Skeletal muscle cell (primary cell): ENCODE results near the gene GFPT2.

Experiments
- DNase-seq: peaks from one replicate; pipeline ENCODE4 v3.0.0-alpha.2; 2010; ENCODE audit warnings: low read depth
- H3K4me3 ChIP-seq: 2 replicates; pipeline ENCODE4 v1.5.1; 2011; ENCODE audit warnings: low read depth, mild to moderate bottlenecking, control low read depth, low read length, moderate library complexity

GFPT2 gene

GRCh38 chr5:180353048-180353979 lies at the start of gene GFPT2:
GFPT2 (minus strand) TSS chr5:180353336; CDS start chr5:180353217, 119 bp downstream.
- DNase-seq: peak; percentile 33
- peak within 1 kb of the TSS; percentile 88 for H3K4me3 ChIP-seq

GRCh38 chr5:180402716-180403115 lies 49.6 kb upstream of the GFPT2 start:
- no peak overlapping the region for H3K4me3 ChIP-seq
- no peak for DNase-seq

- DNase-seq: no peak
- H3K4me3 ChIP-seq: no peak overlapping the region
These were observed 48.2 kb upstream of the GFPT2 start for GRCh38 chr5:180401229-180401907.

DNA sequence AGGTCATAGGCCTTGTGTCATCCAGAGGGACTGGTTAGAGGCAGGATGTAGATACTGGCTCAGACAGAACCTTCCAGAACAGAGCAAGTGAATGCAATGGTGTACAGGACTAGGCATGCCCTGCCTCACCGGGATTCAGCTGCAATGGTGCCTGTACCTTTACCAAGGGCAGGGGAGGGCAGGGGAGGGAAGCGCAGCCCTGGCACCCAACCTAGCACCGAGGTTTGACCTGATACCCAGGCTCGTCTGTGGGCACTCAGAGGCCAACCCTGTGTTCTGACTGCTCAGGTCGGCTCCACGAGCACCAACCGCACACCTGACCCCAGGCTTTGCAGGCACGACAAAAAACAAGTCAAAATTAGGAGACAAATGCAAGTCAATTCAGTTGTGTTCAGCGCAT lies 47.3 kb upstream of the GFPT2 start:
- DNase-seq: no peak
- no peak overlapping the region for H3K4me3 ChIP-seq

GRCh38 chr5:180399401-180400215 lies 46.5 kb upstream of the GFPT2 start:
- no peak overlapping the region for H3K4me3 ChIP-seq
- DNase-seq: no peak

DNA sequence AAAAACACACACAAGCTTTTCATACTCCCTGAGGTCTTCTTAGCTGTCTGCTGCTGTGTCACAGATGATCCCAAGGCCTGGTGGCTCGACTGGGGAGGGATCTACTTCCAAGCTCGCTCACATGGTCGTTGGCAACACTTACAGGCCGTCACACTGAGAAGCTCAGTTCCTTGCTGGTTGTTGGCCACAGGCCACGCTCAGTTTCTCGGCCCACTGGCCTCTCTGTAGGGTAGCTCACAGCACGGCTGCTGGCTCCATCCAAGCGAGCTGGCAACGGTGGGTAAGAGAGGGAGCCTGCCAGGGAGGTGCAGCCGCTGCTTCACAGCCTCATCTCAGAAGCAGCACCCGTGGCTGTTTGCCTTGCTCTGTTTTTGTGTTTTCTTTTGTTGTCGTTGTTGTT lies 43.8 kb upstream of the GFPT2 start:
- H3K4me3 ChIP-seq: no peak overlapping the region
- DNase-seq: no peak

DNA sequence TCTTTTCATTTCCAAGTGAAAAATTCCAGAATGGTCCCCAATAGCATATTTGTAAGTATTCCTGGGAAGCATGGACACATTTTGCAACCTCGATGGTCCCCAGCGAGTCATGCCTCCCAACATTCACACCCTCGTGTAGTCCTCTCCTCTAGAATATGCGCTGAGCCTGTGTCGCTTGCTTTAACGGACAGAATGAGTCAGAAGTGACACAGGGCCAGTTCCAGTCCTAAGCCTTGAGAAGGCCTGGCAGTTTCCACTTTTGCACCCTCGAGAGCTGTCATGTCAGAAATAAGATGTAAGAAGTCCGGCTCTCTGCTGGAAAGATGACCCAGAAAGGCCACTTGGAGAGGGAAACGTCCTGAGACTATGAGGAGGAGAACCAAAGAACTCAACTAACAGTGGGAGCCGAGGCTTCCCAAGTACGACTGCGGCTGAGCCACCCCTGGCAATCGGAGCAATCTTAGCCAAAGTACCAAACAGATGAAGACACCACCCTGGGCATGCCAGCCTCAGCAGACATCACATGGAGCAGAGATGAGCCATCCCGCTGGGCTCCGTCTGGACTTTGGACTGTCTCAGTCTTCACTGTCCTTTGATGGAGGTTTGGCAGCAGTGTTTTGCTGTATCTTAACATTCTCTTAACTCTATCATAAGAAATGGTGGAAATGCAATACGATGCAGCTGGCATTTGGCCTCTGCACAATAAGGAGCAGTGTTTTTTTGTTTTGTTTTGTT lies 42.6 kb upstream of the GFPT2 start:
- no peak for DNase-seq
- no peak overlapping the region for H3K4me3 ChIP-seq

DNA sequence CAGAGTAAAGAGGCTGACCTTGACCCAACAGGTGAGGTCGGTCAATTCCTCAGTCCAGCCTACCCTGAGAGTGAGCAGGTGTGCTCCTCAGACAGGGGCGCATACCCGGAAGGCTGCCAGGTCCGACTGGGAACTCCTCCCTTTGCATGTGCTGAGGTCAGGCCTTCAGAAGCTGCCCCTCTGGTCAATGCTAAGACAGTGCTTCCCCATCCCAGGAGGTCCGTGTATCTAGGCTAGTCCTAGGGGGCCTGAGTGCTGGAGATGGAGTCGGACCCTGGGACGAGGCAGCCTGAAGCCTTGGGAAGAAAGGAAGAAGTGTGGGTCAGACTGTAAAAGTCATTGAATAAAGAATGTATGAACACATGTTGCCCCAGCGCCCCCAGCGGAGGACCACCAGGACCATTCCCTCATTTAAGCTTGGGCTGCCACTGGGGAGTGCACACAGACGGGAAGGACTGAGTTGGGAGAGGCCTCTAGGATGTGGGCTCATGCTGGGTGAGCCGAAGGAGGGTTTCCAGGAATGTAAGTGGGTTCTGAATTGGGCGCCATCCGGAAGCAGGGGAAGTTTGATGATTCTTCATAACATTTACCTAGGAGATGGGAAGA lies 41.0 kb upstream of the GFPT2 start:
- no peak overlapping the region for H3K4me3 ChIP-seq

GRCh38 chr5:180391276-180391675 lies 38.1 kb upstream of the GFPT2 start:
- no peak overlapping the region for H3K4me3 ChIP-seq
- no peak for DNase-seq

More for the DNA sequence above, 41.0 kb upstream of the GFPT2 start:
- no peak for DNase-seq

DNA sequence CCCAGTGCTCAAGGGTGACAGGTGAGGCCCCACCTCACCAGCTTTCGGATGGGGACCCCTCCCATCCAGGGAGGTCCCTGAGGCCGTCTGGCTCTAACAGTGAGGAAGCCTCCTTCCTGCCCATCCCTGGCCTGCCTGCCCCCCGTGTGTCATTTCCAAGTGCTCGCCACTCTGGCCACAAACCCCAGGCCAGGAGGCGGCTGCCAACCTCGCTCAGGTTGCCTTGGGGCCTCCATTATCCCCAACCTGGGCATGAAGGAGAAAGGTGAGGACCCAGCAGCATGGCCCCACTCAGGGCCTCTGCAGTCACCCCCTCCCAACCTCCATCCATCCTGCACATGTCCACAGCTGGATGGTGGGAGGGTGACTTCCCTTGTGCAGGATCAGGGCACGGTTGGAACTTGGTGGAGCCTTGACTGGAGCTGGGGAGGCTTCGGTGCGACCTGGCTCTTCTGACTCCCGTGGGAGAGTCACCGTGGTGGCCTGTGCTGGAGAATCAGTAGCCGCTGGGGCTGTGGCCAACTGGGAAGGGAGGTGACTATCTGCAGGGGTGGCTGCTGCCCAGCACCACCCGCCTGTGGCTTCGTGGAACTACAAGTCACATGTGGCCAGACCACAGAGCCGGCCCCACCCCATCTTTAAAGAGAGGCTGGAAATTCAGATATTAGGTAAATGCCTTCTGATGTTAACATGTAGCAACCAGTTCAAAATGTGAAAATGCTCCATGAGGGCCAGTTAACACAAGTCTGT lies 37.5 kb upstream of the GFPT2 start:
- no peak for DNase-seq
- no peak overlapping the region for H3K4me3 ChIP-seq

DNA sequence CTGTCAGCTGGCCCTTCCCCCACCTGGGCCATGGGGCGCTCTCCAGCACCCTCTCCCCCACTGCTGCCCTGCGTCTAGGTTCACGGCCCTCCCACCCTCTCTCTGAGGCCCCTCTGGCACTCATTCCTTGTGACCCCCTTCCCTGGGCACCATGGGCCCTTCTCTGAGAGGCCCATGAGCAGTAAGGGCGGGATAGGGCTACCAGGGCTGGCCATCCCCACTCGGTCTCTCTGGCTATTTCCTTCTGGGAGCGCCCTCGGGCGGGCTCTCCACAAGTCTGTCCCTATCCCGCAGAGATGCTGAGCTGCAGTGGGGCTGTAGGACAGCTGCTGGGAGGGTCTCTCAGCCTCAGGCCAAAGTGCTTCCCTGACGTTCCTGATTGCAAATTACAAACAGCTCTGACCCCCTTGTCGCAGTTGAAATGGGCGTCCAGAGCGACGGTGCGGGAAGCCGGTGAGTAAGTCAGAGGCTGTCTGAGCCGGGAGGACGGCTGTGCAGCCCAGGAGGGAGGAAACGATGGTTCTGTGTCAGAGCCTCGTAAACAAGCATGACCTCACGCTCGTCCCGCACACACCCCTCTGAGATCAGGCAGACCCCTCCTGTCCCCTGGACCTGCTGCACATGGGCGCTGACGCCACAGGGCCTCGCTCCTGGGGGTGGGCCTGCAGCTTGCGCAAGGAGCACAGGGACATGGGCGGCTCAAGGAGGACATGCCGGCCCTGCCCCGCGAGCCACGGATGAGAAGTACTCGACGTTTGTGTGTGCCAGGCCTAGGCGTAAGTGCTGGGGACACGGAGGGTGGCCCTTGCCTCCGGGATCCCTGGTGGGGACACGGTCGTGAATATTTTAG lies 36.3 kb upstream of the GFPT2 start:
- H3K4me3 ChIP-seq: no peak overlapping the region
- DNase-seq: no peak

DNA sequence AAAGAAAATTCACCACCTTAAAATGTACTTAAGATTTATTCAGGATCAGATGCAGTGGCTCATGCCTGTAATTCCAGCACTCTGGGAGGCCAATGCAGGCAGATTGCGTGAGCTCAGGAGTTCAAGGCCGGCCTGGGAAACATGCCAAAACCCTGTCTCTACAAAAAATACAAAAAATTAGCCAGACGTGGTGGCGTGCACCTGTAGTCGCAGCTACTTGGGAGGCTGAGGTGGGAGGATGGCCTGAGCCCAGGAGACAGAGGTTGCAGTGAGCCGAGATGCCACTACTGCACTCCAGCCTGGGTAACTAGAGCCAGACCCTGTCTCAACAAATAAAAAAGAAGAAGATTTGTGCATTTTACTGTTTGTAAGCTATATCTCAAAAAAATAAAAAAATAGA lies 34.7 kb upstream of the GFPT2 start:
- DNase-seq: no peak
- H3K4me3 ChIP-seq: no peak overlapping the region

DNA sequence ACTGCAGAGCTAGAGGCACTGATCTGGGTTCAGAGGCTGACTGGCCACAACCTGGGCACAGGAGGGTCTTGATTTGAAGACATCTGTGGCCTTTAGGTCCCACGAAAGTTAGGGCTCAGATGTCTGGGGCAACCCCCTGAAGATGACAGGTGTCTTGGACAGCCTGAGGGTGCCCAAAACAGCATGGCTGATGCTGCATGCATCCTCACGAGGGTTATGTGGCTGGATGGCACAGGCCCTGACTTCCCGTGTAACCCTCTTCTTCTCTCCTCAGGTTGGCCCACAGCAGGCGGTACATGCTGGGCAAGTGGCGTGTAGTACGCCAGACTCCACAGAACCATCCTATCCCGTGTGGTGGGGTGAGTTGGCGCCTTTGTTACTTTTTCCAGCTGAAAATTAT lies 29.8 kb upstream of the GFPT2 start:
- no peak for DNase-seq

DNA sequence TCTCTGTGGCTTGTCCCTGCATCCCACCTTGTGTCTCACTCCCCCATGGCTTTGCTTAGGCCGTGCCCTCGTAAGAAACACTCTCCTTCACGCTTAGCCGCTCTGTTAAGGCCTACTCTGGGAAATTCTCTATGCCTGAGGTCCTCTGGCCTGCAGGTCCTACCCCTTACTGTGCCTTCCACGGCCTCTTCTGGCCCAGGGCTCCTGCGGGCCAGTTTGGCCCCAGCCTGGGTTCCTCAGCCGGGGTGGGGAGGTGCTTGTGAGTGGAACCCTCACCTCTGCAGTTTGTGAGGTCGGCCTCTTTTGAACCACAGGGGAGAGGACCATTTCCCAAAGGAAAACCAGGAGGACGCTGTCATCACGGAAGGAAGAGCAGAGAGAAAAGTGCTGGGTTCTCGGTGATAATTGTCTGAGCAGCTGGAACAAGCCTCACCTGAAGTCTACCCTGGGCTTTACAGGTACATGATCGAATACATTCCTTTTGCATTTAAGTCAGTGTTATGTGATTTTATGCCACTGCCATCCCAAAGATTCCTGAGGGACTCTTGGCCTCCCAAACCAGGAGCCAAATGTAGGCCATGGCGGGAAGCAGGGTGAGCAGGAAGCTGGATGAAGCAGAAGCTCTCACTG lies 28.8 kb upstream of the GFPT2 start:
- H3K4me3 ChIP-seq: no peak overlapping the region
- DNase-seq: no peak

More for the DNA sequence above, 29.8 kb upstream of the GFPT2 start:
- no peak overlapping the region for H3K4me3 ChIP-seq

DNA sequence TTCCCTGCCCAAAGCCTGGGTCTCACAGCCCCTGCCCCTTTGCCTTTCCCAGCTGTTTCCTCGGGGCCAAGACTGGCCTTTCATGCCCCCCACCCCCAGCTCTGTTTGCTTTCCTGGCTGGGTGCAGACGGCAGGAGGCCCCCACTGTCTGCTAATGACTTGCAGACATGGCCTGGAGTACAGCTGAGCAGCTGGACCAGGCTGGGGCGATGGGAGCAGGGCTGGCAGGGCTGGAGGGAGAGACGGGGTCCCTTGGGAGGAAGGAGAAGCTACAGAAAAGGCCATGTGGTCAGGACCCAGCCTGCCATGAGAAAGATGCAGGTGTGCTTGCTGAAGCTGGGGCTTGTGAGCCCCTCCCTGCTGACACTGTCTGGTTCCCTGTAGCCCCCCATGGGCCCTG lies 28.3 kb upstream of the GFPT2 start:
- H3K4me3 ChIP-seq: no peak overlapping the region
- no peak for DNase-seq

GRCh38 chr5:180380856-180381255 lies 27.7 kb upstream of the GFPT2 start:
- no peak for DNase-seq
- no peak overlapping the region for H3K4me3 ChIP-seq

DNA sequence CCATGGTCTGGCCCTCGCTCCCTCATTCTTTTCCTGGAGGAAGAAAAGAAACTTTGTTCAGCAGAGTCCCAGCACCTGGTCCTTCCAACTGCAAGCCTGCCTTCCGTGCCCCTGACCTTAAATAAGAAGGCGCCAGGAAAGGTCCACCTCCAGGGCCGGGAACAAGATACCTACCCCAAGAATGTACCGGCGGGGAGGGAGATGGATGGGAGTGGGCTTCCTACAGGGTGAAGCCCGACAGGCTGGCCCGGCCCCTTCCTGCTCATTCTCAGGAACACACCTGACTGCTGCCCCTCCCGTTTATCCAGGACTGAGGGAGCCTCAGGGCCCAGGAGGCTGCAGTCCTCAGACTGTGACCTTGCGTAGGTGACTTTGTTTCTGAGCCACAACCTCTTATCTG lies 27.3 kb upstream of the GFPT2 start:
- DNase-seq: no peak
- no peak overlapping the region for H3K4me3 ChIP-seq
